SK-N-SH treated with all-trans-retinoic acid at 6 μM for 48 hours (cell line): Measurements from ENCODE around the gene WBP11.

Experiments used
- BACH2 ChIP-seq: fragments of 250-450 bp; sonication (Bioruptor Pico); IDR thresholded peaks from 2 replicates; pipeline ENCODE4 v1.9.0; 2021; ENCODE audit warnings: mild to moderate bottlenecking, borderline replicate concordance
- CREB5 ChIP-seq: fragments of 250-450 bp; sonication (Bioruptor Pico); IDR thresholded peaks from 2 replicates; pipeline ENCODE4 v1.5.1; 2020; ENCODE audit warnings: low read depth, mild to moderate bottlenecking, moderate library complexity
- CSDC2 ChIP-seq: fragments of 250-450 bp; sonication (Bioruptor Pico); IDR thresholded peaks from 2 replicates; pipeline ENCODE4 v1.5.0; 2020; ENCODE audit warnings: mild to moderate bottlenecking, moderate library complexity
- GLIS3 ChIP-seq: fragments of 250-450 bp; sonication (Bioruptor Pico); IDR thresholded peaks from 2 replicates; pipeline ENCODE4 v1.5.0; 2020; ENCODE audit warnings: mild to moderate bottlenecking, moderate library complexity
- ISL1 ChIP-seq: fragments of 250-450 bp; sonication (Bioruptor Pico); IDR thresholded peaks from 2 replicates; pipeline ENCODE4 v2.1.2; 2022; ENCODE audit warnings: mild to moderate bottlenecking, moderate library complexity
- OSR1 ChIP-seq: fragments of 250-450 bp; sonication (Bioruptor Pico); IDR thresholded peaks from 2 replicates; pipeline ENCODE4 v1.8.0; 2022; ENCODE audit warnings: moderate library complexity, mild to moderate bottlenecking, inconsistent platforms
- TCF4 ChIP-seq: fragments of 250-450 bp; sonication (Bioruptor Pico); IDR thresholded peaks from 2 replicates; pipeline ENCODE4 v1.8.0; 2021; ENCODE audit warnings: mild to moderate bottlenecking, moderate library complexity, borderline replicate concordance
- ZC3H10 ChIP-seq: fragments of 250-450 bp; sonication (Bioruptor Pico); IDR thresholded peaks from 2 replicates; pipeline ENCODE4 v1.5.1; 2021; ENCODE audit warnings: mild to moderate bottlenecking, moderate library complexity
- ZFP30 ChIP-seq: fragments of 450-650 bp; formaldehyde crosslinking; IDR thresholded peaks from 2 replicates; pipeline ENCODE4 v1.5.0; 2022; ENCODE audit warnings: mild to moderate bottlenecking, moderate library complexity

- TF ChIP-seq CSDC2 (CRISPR knock-in tag) = no peak
- TF ChIP-seq GLIS3 = no peak
- TF ChIP-seq ZC3H10 = no peak
- no peak for TF ChIP-seq OSR1
- no peak for TF ChIP-seq TCF4 (CRISPR knock-in tag)
- no peak for TF ChIP-seq ZFP30
- peak; percentile 86 for TF ChIP-seq ISL1 (CRISPR knock-in tag)
- no peak for TF ChIP-seq BACH2
- peak; percentile 35; the same call in 1 of the 2 replicates for TF ChIP-seq CREB5
Measured at GRCh38 chr12:14841761-14842160, 38.5 kb upstream of the WBP11 start.
